Skeletal muscle tissue (tissue), 4 donors: ENCODE measurements around the gene ZDHHC18. TPM values are rescaled to one million over a fixed set of nuclear protein-coding genes. Genes with fewer than 3 reads are reported as not detected.
"Not testable (repeated sequence)": the region's sequence is repeated elsewhere in the genome, so short reads cannot be mapped to it uniquely, and the experiment has no call there.

Experiments used
- H3K27ac ChIP-seq: one replicate; pipeline ENCODE4 v1.7.0; 2013; ENCODE audit warnings: mild to moderate bottlenecking, low read depth, low read length, inconsistent platforms
- H3K27me3 ChIP-seq, 3 donors: one replicate each; pipeline ENCODE4 v1.7.0; 2013; ENCODE audit warnings: low read length in 3 of 3; ENCODE audit not compliant: control insufficient read depth in 3 of 3, insufficient read depth in 3 of 3
- H3K36me3 ChIP-seq, 3 donors: one replicate each; pipeline ENCODE4 v1.7.0; 2013; ENCODE audit warnings: low read length in 3 of 3; ENCODE audit not compliant: control insufficient read depth in 3 of 3, insufficient read depth in 3 of 3
- H3K4me1 ChIP-seq, 3 donors: one replicate each; pipeline ENCODE4 v1.7.0; 2013; ENCODE audit warnings: low read length in 3 of 3, mild to moderate bottlenecking in 3 of 3; ENCODE audit not compliant: control insufficient read depth in 3 of 3, insufficient read depth in 3 of 3
- H3K4me3 ChIP-seq, 3 donors: one replicate each; pipeline ENCODE4 v1.7.0; 2013; ENCODE audit warnings: low read length in 3 of 3
- H3K9ac ChIP-seq, 3 donors: one replicate each; pipeline ENCODE4 v1.7.0; 2013; ENCODE audit warnings: low read length in 3 of 3, mild to moderate bottlenecking in 3 of 3, moderate library complexity in 2 of 3, low read depth in 1 of 3
- H3K9me3 ChIP-seq, 3 donors: one replicate each; pipeline ENCODE4 v1.7.0; 2013; ENCODE audit warnings: low read length in 3 of 3; ENCODE audit not compliant: control insufficient read depth in 3 of 3
- total RNA-seq: library from RNA; depleted of rRNA; stranded (reverse); fragments of >200 nt; gene quantifications from one replicate; pipeline ENCODE4 v1.2.3, GENCODE V29; 2014
- donor health status: Osteomylitis.

ZDHHC18 gene
- total RNA-seq, 1 donor from 2014 or later: 3.7 TPM

DNA sequence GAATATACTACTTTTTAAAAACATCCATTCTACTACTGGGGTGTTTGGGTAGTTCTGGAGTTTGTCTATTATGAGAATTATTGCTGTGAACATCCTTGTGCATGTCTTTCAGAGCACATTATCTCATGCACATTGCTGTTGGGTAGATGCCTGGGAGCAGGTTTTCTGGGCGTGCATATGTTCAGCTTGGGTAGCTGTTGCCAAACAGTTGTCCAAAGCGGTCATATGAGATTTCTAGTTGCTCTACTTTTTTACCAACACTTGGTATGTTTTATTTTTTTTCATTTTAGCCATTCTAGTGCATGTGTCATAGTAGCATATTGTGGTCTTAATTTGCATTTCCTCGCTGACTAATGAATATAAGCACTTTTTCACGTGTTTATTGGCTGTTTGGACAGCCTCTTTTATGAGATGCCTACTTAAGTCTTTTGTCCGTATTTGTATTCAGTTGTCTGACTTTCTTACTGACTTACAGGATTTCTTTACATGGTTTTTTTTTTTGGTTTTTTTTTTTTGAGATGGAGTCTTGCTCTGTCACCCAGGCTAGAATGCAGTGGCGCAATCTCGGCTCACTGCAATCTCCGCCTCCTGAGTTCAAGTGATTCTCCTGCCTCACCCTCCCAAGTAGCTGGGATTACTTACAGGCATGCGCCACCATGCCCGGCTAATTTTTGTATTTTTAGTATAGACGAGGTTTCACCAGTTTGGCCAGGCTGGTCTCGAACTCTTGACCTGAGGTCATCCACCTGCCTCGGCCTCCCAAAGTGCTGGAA is 18.1 kb downstream of the ZDHHC18 start:
- Histone ChIP-seq H3K9ac (no peak overlapping the region), H3K36me3 (peaks cover 22 to 36% (median 27%) of the 10 kb centered on the region in 3 donors)

GRCh38 chr1:26847826-26848225 is 21.3 kb downstream of the ZDHHC18 start:
- H3K36me3 ChIP-seq: peaks cover 42 to 49% (median 43%) of the 10 kb centered on the region in 3 donors
- not testable (repeated sequence) for H3K4me1 ChIP-seq, H3K27ac ChIP-seq, H3K9me3 ChIP-seq, H3K9ac ChIP-seq, H3K4me3 ChIP-seq, H3K27me3 ChIP-seq

More for the DNA sequence above, 18.1 kb downstream of the ZDHHC18 start:
- Histone ChIP-seq H3K4me1 (peaks cover 0 to 7% (median 4%) of the 10 kb centered on the region in 3 donors), H3K4me3 (no peak overlapping the region), H3K27ac (no peak overlapping the region), H3K9me3 (no peaks in the 10 kb centered on the region), H3K27me3 (no peaks in the 10 kb centered on the region)

- Histone ChIP-seq H3K4me1 (peaks cover 3 to 12% (median 4%) of the 10 kb centered on the region in 3 donors), H3K27me3 (no peaks in the 10 kb centered on the region), H3K4me3 (no peak overlapping the region), H3K36me3 (peaks cover 44 to 53% (median 44%) of the 10 kb centered on the region in 3 donors), H3K27ac (no peak overlapping the region), H3K9me3 (no peaks in the 10 kb centered on the region), H3K9ac (no peak overlapping the region)
These were observed 22.0 kb downstream of the ZDHHC18 start for GRCh38 chr1:26848499-26848898.

DNA sequence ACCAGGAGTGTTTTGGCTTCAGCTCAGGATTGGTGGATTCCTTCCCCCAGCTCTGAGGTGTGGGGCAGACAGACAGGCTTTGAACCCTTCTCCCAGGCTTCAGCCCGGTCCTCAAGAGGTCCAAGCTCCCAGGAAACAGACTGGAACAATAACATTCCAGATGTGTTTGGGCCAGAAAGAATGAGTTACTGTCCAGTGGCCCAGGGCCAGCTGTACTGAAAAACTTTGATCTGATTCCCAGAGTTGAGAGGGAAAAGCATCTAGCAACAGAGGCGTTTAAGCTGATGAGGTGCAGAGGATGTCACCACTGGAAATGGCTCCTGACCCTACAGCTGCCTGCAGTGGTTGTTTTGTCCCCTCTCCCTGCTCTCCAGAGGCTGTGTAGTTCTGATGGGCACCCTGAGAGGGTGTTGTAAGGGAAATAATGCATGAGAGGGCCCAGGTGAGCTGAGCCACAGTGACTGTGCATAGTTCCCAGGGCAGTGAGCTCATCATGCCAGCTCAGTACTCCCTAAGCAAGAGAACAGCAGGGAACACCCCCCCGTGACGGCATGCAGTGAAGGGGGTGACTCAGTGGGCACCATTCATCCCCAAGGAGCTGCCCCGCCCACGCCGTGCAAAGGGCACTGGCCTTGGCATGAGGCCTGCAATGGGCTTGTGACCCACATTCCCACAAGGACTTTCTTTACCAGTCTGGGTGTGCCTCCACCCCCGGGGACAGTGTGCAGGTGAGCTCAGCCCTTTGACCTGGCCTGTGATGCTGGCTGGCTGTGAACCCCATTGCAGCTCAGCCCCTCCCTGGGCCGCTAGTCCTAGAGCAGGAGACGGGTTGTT is 22.7 kb downstream of the ZDHHC18 start:
- Histone ChIP-seq H3K4me3 (no peak overlapping the region), H3K27me3 (no peaks in the 10 kb centered on the region), H3K36me3 (peaks cover 50 to 56% (median 51%) of the 10 kb centered on the region in 3 donors), H3K4me1 (peaks cover 3 to 12% (median 4%) of the 10 kb centered on the region in 3 donors), H3K27ac (no peak overlapping the region), H3K9ac (peak overlapping the region in 2 of 3 donors; percentile 3 to 8), H3K9me3 (no peaks in the 10 kb centered on the region)

- peaks cover 3 to 12% (median 4%) of the 10 kb centered on the region in 3 donors for H3K4me1 ChIP-seq
- H3K27me3 ChIP-seq: no peaks in the 10 kb centered on the region
- peaks cover 55 to 74% (median 66%) of the 10 kb centered on the region in 3 donors for H3K36me3 ChIP-seq
- H3K27ac ChIP-seq: no peak overlapping the region
- no peaks in the 10 kb centered on the region for H3K9me3 ChIP-seq
- no peak overlapping the region for H3K9ac ChIP-seq
- no peak overlapping the region for H3K4me3 ChIP-seq
These were observed 24.7 kb downstream of the ZDHHC18 start for GRCh38 chr1:26851106-26851684.

DNA sequence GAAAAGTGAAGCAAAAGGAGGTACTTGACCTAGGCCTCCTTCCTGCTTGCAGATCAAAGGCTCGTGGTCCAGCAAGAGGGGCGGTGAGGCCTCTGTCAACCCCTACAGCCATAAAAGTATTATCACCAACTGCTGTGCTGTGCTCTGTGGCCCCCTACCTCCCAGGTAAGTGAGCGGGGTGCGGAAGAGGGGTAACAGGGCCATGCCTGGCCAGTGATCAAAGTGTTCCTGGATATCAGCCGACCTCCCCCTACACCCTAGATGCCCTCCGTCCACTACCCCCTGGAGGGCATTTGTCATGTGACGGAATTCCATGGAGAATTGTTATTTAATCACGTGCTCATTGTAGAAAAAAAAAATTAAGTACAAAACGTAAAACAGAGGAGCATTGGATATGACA is 26.2 kb downstream of the ZDHHC18 start:
- Histone ChIP-seq H3K9ac (no peak overlapping the region), H3K27ac (no peak overlapping the region), H3K36me3 (peaks cover 56 to 74% (median 66%) of the 10 kb centered on the region in 3 donors), H3K4me3 (no peak overlapping the region), H3K4me1 (peaks cover 3 to 12% (median 4%) of the 10 kb centered on the region in 3 donors), H3K9me3 (no peaks in the 10 kb centered on the region), H3K27me3 (no peaks in the 10 kb centered on the region)

DNA sequence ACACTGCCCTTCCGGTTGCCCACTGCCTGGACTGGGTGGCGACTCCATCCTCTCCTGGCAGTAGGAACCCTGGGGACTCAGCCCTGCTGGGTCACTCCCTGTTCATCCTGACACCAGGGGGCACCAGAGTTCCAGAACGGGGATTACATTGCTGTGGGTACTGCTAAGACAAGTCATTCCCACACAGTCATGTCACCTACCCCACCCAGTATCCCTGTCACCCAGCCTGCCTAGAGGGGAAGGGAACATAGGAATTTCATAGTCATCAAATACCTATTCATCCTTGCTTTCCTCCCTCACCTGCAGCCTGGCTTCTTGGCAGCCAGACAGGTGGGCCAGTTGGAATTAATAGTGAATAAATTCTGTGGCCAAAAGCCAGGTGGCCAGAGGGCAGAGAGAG is 26.7 kb downstream of the ZDHHC18 start:
- H3K9ac ChIP-seq: no peak overlapping the region
- H3K27me3 ChIP-seq: no peaks in the 10 kb centered on the region
- H3K4me3 ChIP-seq: no peak overlapping the region
- no peak overlapping the region for H3K27ac ChIP-seq
- H3K36me3 ChIP-seq: peaks cover 56 to 73% (median 66%) of the 10 kb centered on the region in 3 donors
- H3K9me3 ChIP-seq: no peaks in the 10 kb centered on the region
- peaks cover 3 to 12% (median 9%) of the 10 kb centered on the region in 3 donors for H3K4me1 ChIP-seq

GRCh38 chr1:26853600-26853999 is 27.1 kb downstream of the ZDHHC18 start:
- Histone ChIP-seq H3K27ac (no peak overlapping the region), H3K9ac (no peak overlapping the region), H3K36me3 (peaks cover 52 to 69% (median 66%) of the 10 kb centered on the region in 3 donors), H3K27me3 (no peaks in the 10 kb centered on the region), H3K4me3 (no peak overlapping the region), H3K9me3 (no peaks in the 10 kb centered on the region), H3K4me1 (peaks cover 3 to 12% (median 10%) of the 10 kb centered on the region in 3 donors)

GRCh38 chr1:26854906-26855305 is 28.4 kb downstream of the ZDHHC18 start:
- Histone ChIP-seq H3K27ac (no peak overlapping the region), H3K4me1 (peaks cover 3 to 6% (median 5%) of the 10 kb centered on the region in 3 donors), H3K9me3 (no peaks in the 10 kb centered on the region), H3K9ac (no peak overlapping the region), H3K36me3 (peaks cover 42 to 60% (median 57%) of the 10 kb centered on the region in 3 donors), H3K4me3 (no peak overlapping the region), H3K27me3 (no peaks in the 10 kb centered on the region)
